ENCODE data around the gene ANK3.

The ANK3 gene

GRCh38 chr10:60169111-60169510 is 220.6 kb downstream of the ANK3 start:
- no peak for DNase-seq

- DNase-seq: no peak
These were observed 222.6 kb downstream of the ANK3 start for GRCh38 chr10:60167050-60167449.

- DNase-seq: no peak
These were observed 225.9 kb downstream of the ANK3 start for GRCh38 chr10:60163786-60164185.

GRCh38 chr10:60162631-60163030 is 227.0 kb downstream of the ANK3 start:
- DNase-seq: no peak

GRCh38 chr10:60155943-60156683 is 233.6 kb downstream of the ANK3 start:
- DNase-seq: no peak

GRCh38 chr10:60155099-60155877 is 234.4 kb downstream of the ANK3 start:
- DNase-seq: no peak

GRCh38 chr10:60149003-60149402 is 240.7 kb downstream of the ANK3 start:
- DNase-seq: no peak

GRCh38 chr10:60148266-60148840 is 241.3 kb downstream of the ANK3 start:
- no peak for DNase-seq

GRCh38 chr10:60147576-60148265 is 242.0 kb downstream of the ANK3 start:
- no peak for DNase-seq

GRCh38 chr10:60147025-60147424 is 242.7 kb downstream of the ANK3 start:
- DNase-seq: no peak

- DNase-seq: no peak
These were observed 245.6 kb downstream of the ANK3 start for GRCh38 chr10:60144099-60144498.

GRCh38 chr10:60142736-60143135 is 246.9 kb downstream of the ANK3 start:
- no peak for DNase-seq

- no peak for DNase-seq
These were observed 247.6 kb downstream of the ANK3 start for GRCh38 chr10:60141896-60142559.

- DNase-seq: peak in 1 of 2 experiments; percentile 25
These were observed 248.7 kb downstream of the ANK3 start for GRCh38 chr10:60140651-60141632.

GRCh38 chr10:60139798-60140566 is 249.7 kb downstream of the ANK3 start:
- no peak for DNase-seq

GRCh38 chr10:60139290-60139689 is 250.4 kb downstream of the ANK3 start:
- DNase-seq: no peak

- DNase-seq: no peak
These were observed 250.8 kb downstream of the ANK3 start for GRCh38 chr10:60138842-60139241.

GRCh38 chr10:60138026-60138425 is 251.6 kb downstream of the ANK3 start:
- DNase-seq: no peak

GRCh38 chr10:60137292-60137992 is 252.2 kb downstream of the ANK3 start:
- DNase-seq: no peak

- DNase-seq: no peak
These were observed 254.7 kb downstream of the ANK3 start for GRCh38 chr10:60135020-60135419.
